AG04449 (cell line): ENCODE results near the gene PCK2.
A peak's percentile ranks its signal among the peaks of the same experiment; 100 is the strongest.

Experiments
- CTCF ChIA-PET: fragments of 350-600 bp; formaldehyde crosslinking; extraction: SDS; loops from one replicate; lab custom pipeline; 2021; ENCODE audit warnings: antibody characterized with exemption; lab: Yijun Ruan, JAX
- POLR2A ChIA-PET: fragments of 400-600, 350-600 bp; formaldehyde crosslinking; extraction: SDS; loops from one replicate; lab custom pipeline; 2020; ENCODE audit warnings: antibody characterized with exemption, inconsistent platforms; lab: Yijun Ruan, JAX
- DNase-seq: peaks from one replicate; pipeline ENCODE4 v3.0.0-alpha.2; 2010; ENCODE audit warnings: low read depth, low spot score
- H3K4me3 ChIP-seq: 2 replicates; pipeline ENCODE4 v1.5.1; 2011; ENCODE audit warnings: low read depth, mild to moderate bottlenecking, control low read depth, low read length
- CTCF ChIP-seq: IDR thresholded peaks from one replicate; pipeline ENCODE4 v1.5.1; 2011; ENCODE audit warnings: mild to moderate bottlenecking, moderate library complexity, low read length, control low read depth, inconsistent platforms; ENCODE audit not compliant: insufficient read depth; ENCODE audit errors: missing control alignments

PCK2 gene

GRCh38 chr14:24131549-24131966 lies 37.4 kb downstream of the PCK2 start:
- TF ChIP-seq CTCF, result no peak
- H3K4me3 ChIP-seq, result no peak overlapping the region
- ChIA-PET POLR2A (no interaction called here), CTCF (interaction anchor here (0.9 to 1.6 kb wide), 2 partner anchors 15 to 41 kb away, joined by 3 read pairs; no protein-coding TSS in a partner anchor)
- no peak for DNase-seq

GRCh38 chr14:24132061-24132685 lies 38.1 kb downstream of the PCK2 start:
- CTCF ChIA-PET, result interaction anchor here (0.9 to 1.6 kb wide), 2 partner anchors 16 to 42 kb away, joined by 3 read pairs; no protein-coding TSS in a partner anchor
- no peak for TF ChIP-seq CTCF
- H3K4me3 ChIP-seq, result no peak overlapping the region
- DNase-seq, result no peak
- POLR2A ChIA-PET, result no interaction called here

- DNase-seq, result no peak
- no peak overlapping the region for H3K4me3 ChIP-seq
- TF ChIP-seq CTCF, result no peak
- ChIA-PET CTCF (interaction anchor here (0.8 to 2.0 kb wide), 4 partner anchors 13 to 28 kb away, joined by 3 to 8 read pairs (median 6); partner anchors contain the start of genes IRF9, NRL and PSME2), POLR2A (no interaction called here)
Observed at GRCh38 chr14:24132976-24133375, 38.9 kb downstream of the PCK2 start.

GRCh38 chr14:24133735-24134134 lies 39.6 kb downstream of the PCK2 start:
- no peak for DNase-seq
- ChIA-PET POLR2A (no interaction called here), CTCF (interaction anchor here (0.8 to 2.0 kb wide), 6 partner anchors 13 to 75 kb away, joined by 3 to 8 read pairs (median 4); partner anchors contain the start of genes IRF9, NRL and PSME2)
- H3K4me3 ChIP-seq, result no peak overlapping the region
- TF ChIP-seq CTCF, result no peak

GRCh38 chr14:24135584-24135833 lies 41.4 kb downstream of the PCK2 start:
- TF ChIP-seq CTCF, result no peak
- POLR2A ChIA-PET, result interaction anchor here (0.5 to 1.7 kb wide), 4 partner anchors 12 to 42 kb away, joined by 3 to 14 read pairs (median 8); partner anchors contain the start of genes DCAF11, NRL, PCK2 and PSME2
- H3K4me3 ChIP-seq, result peak overlapping the region; percentile 73
- DNase-seq, result no peak
- CTCF ChIA-PET, result interaction anchor here (1.1 to 3.3 kb wide), 5 partner anchors 27 to 175 kb away, joined by 3 to 16 read pairs (median 5); partner anchors contain the start of gene CIDEB
